GM19025 (cell line): ENCODE results near the gene INS.
"Not testable (repeated sequence)": the region's sequence is repeated elsewhere in the genome, so short reads cannot be mapped to it uniquely, and the experiment has no call there.

Source experiments
- ATAC-seq: cut with Tn5 transposase; IDR thresholded peaks from one replicate; pipeline ENCODE4 v1.9.1; 2021; ENCODE audit warnings: mild to moderate bottlenecking, low read depth, moderate library complexity; ENCODE audit not compliant: unreplicated experiment

The INS gene

GRCh38 chr11:2185324-2186085 is 24.5 kb upstream of the INS start:
- ATAC-seq, result no peak

- ATAC-seq, result no peak
Observed at GRCh38 chr11:2182692-2183474, 21.9 kb upstream of the INS start.

DNA sequence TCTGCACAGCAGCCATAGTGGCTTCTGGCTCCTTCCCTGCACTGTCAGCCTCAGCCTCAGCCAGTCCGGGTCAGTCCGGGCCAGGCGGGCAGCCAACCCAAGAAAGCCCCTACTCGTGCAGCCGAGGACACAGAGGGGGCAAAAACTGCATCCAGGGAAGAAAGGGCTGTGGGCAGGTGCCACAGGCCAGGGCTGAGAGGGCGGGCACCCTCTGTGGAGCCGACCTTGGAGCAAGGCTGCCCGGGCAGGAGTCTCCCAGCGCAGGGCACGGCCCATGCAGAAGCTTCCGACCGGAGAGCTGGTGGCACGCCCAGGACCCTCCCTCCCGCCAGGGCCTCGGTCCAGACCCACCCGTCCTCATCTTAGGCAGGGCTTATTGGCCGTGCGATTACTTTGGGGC is 21.1 kb upstream of the INS start:
- ATAC-seq, result no peak

DNA sequence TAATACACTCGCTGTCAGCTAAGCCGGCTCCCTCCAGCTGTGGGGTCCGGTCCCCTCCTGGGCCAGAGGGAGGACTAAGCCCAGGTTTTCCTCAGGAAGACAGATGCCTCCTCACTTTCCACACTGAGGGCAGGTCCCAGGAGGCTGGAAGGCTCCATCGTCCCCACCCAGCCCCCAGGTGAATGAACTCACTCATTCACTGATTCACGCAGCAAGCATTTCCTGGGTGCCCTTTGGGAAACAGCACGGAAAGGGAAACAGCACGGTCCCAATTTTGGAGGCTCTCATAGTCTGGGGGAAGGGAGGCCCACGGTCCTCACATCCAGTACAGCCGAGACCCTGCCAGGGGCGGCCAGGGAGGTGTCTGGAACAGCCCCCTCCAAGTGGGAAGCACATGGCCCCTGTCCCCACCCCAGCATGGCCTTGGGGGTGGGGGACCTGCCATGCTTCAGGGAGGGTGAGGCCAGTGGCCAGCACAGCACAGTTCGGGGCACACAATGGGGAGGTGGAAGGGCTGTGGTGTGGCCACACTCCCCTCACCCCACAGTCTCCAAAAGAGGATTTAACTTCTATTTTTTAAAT is 19.9 kb upstream of the INS start:
- no peak for ATAC-seq

DNA sequence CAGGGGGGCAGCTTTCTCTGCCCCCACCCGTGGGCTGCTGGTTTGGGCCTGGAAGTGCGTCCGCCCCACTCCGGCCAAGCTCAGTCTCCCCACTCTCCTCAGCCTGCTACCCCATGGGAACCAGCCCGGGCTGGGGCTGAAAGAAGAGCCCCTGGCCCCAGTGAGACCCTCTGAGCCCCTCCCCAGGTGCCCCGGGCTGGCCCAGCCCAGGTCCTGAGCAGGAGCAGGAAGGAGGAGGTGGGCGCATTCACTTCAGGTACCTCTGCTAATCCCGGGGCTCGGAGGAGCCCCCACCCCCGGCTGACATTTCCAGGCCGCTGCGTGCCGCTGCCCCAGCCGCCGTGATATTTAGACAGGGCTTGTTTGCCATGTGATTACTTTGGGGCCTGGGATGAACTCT is 19.3 kb upstream of the INS start:
- no peak for ATAC-seq

DNA sequence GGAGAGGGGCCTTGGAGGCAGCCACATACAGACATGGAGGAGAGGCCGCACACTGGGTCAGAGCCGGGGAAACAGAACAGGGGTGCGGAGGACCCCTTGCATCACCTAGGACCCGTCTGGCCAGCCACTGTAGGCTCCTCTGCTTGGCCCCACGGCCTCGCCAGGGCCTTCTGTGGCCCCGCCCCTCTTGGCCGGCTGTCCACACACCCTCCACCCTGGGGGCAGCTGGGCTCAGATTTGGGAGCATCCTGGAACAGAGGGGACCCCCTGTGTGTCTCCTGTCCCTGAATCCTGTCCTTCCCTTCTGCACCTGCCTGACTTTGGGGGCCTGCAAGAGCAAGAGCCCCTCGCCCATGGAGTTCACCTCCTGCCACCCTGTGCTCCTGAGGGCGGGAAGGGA is 18.5 kb upstream of the INS start:
- no peak for ATAC-seq

- no peak for ATAC-seq
Observed at GRCh38 chr11:2178906-2179494, 18.0 kb upstream of the INS start.

DNA sequence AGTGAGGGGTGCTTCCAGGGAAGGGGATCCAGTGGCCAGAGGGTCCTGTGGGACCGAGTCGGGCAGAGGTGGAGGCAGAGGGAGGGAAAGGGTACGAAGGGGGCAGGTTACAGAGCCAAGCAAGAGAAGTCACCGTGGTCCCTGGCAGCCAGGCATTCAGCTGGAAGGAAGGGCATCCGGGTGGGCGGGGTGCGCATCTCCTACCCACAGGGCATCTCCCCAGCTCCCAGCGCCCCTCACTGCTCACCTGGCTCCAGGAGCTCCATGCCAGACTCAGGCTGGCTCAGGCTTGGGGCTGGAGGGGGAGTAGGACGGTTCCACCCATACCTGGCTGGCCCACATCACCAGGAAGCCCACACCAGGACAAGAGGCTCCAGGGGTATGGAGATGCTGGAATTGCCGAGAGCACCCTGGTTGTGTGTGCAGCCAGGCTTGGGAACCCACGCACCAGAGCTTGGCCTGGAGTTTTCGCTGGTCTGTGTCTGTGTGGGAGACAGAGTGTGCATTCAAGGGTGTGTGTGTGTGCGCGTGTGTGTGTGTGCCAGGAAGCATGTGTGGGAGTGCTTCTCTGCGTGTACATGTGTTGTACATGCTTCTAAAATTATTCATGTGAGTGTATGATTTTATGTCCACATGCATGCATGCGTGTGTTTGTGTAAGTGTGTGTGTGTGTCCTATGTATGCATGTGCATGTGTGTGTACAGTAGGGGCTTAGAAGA is 17.2 kb upstream of the INS start:
- not testable (repeated sequence) for ATAC-seq

- no peak for ATAC-seq
Observed at GRCh38 chr11:2177076-2177475, 16.1 kb upstream of the INS start.

GRCh38 chr11:2176389-2176900 is 15.4 kb upstream of the INS start:
- ATAC-seq, result no peak

GRCh38 chr11:2175659-2176058 is 14.7 kb upstream of the INS start:
- no peak for ATAC-seq

DNA sequence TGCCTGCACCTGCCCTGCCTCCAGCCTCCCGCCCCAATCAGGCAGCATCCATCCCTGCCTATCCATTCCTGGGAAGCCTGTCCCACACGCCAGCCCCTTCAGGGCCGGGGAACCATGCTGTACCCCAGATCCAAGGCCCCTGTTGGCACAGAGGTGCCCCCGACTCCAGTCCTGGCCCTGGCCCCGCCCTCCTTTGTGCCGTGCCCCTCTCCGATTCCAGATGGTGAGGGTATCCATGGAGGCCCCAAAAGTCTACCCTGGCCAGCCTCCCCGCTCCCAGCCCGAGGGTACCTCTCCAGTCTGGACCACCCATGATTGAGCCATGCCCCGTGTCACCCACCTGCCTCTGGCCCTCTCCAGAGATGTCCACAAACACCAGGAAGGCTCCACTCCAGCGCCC is 13.4 kb upstream of the INS start:
- no peak for ATAC-seq

GRCh38 chr11:2173761-2174160 is 12.8 kb upstream of the INS start:
- ATAC-seq, result no peak

DNA sequence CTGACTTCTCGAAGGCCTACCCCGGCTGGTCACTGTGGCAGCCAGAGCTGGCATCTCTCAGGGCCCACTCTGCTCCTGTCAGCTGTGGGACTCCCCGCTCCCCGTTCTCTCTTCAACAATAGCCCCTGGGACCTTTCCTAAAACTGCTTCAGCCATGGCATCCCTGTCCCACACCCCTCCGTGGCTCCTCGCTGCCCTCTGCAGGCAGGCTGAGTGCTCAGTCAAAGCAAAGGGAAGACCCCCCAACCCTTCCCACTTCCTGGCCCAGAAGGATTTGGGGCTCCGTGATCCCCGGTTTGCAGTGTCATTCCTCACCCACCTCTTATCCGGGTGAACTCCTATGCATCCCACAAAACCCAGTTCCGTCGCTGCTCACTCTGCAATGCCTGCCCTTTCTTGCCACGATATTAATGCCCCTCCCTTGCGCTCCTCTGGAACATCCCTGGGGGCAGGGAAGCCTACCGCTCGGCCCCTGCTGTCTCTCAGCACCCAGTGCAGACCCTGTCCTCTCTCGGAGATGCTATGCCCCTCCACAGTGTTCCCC is 12.2 kb upstream of the INS start:
- no peak for ATAC-seq

GRCh38 chr11:2172676-2173075 is 11.7 kb upstream of the INS start:
- no peak for ATAC-seq

DNA sequence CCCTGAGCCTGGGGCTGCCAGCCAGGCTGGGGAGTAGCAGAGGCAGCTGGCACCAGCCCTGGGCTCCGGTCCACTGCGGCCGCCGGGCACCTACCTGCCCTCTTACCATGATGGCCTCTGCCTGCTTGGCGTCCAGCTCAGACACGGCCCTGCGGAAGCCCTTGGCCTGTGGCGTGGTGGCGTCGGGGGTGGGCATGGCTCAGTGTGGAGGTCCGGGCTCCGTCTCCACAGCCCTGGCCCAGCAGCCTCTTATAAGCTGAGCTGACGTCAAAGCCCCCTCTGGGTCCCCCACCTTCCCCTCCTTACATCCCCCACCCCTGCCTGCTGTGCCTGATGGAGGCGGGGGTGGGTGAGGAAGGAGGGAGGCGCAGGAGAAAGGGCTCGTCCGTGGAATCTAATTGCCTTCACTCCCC is 10.6 kb upstream of the INS start, which contains the start of gene TH:
Gene TH, minus strand, starts transcription at position 225 of the 413 bp plus-strand sequence. Its CDS starts 29 bp downstream, at position 196.
- no peak for ATAC-seq

GRCh38 chr11:2169626-2170570 is 8.9 kb upstream of the INS start:
- no peak for ATAC-seq

DNA sequence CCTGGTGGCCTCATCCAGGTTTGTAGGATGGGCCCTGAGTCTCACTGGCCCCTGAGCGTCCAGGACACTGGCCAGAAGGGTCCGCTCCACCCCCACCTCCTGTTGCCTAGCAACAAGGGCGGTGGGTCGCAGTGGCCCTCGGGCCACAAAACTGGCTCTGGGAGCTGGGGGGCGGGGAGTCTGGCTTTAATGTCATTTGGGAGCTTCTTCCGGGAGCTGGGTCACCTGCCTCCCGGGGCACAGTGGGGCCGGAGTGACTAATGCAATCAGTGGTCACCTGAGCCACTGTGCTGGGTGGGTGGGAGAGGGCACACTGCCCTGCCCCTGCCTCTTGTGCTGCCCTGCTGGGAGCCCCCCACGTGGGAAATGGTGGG is 8.0 kb upstream of the INS start:
- no peak for ATAC-seq
